ENCODE measurements around the gene NATD1.

DNA sequence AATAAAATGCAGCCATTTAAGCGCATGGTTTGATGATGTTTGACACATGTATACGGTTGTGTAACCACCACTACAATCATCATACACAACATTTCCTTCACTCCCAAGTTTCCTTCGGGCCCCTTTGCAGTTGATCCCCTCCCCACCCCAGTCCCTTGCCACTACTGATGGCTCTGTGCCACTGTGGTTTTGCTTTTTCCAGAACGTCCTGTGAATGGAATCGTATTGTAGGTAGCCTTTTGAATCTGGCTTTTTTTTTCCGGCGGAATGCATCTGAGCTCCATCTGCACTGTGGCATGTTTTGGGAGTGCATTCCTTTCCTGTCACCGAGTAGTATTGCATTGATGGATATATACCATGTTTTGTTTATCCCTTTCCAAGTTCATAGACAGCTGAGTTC, 16.2 kb upstream of the NATD1 start:
- no peak for TF ChIP-seq HDGF (IDR thresholded peaks at IDR 0.05; ENCODE audit: borderline replicate concordance)
- TF ChIP-seq ARNT (IDR thresholded peaks at IDR 0.05) = no peak
- TF ChIP-seq FOXK2 (IDR thresholded peaks at IDR 0.05) = no peak
- TF ChIP-seq ELF4 (IDR thresholded peaks at IDR 0.05) = no peak
- TF ChIP-seq LEF1 (IDR thresholded peaks at IDR 0.05; ENCODE audit: borderline replicate concordance) = no peak
- TF ChIP-seq SP1 (IDR thresholded peaks at IDR 0.05) = no peak
- no peak for TF ChIP-seq FOXA1 (IDR thresholded peaks at IDR 0.05)
- no peak for TF ChIP-seq SUZ12 (IDR thresholded peaks at IDR 0.05)
- TF ChIP-seq BHLHE40 (IDR thresholded peaks at IDR 0.05; ENCODE audit: borderline replicate concordance) = no peak
- no peak for TF ChIP-seq FOXM1 (IDR thresholded peaks at IDR 0.05; ENCODE audit: borderline replicate concordance)

Data from HEK293T (cell line).